Ishikawa (cell line): ENCODE measurements around the gene SEPHS1.

ENCODE experiments used
- CEBPB ChIP-seq: IDR thresholded peaks from 2 replicates; pipeline ENCODE4 v1.6.1; 2012
- CREB1 ChIP-seq: IDR thresholded peaks from 2 replicates; pipeline ENCODE4 v1.6.1; 2012; ENCODE audit warnings: low read depth
- EP300 ChIP-seq: IDR thresholded peaks from 2 replicates; pipeline ENCODE4 v1.6.1; 2012; ENCODE audit warnings: borderline replicate concordance
- NFIC ChIP-seq: IDR thresholded peaks from 2 replicates; pipeline ENCODE4 v1.6.1; 2012
- REST ChIP-seq: IDR thresholded peaks from 2 replicates; pipeline ENCODE4 v1.6.1; 2012; ENCODE audit warnings: low read depth, mild to moderate bottlenecking
- TEAD4 ChIP-seq: IDR thresholded peaks from 2 replicates; pipeline ENCODE4 v1.6.1; 2012
- ZBTB7A ChIP-seq: IDR thresholded peaks from 2 replicates; pipeline ENCODE4 v1.6.1; 2012; ENCODE audit warnings: low read depth

DNA sequence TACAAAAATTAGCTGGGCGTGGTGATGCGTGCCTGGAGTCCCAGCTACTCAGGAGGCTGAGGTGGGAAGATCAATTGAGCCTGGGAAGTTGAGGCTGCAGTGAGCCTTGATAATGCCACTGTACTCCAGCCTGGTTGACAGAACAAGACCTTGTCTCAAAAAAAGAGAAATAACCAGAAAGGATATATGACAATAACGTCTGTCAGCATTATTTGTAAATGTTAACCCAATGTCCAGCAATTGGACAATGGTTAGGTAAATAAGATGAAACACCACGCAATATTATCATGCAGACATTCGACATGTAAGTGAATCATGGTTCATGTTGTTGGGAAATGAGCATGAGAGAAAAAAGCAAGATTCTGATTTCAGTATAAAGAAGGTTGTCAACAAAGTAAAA is 44.6 kb upstream of the SEPHS1 start:
- TF ChIP-seq CEBPB (no peak), TEAD4 (no peak), CREB1 (no peak), ZBTB7A (no peak), EP300 (no peak), REST (no peak), NFIC (no peak)
